GM12865 (cell line): ENCODE results near the gene PPIA.
"Not testable (repeated sequence)": the region's sequence is repeated elsewhere in the genome, so short reads cannot be mapped to it uniquely, and the experiment has no call there.

Experiments used
- DNase-seq: peaks from one replicate; pipeline ENCODE4 v3.0.0; 2010; ENCODE audit warnings: low read depth
- H3K4me3 ChIP-seq: 2 replicates; pipeline ENCODE4 v1.5.1; 2011; ENCODE audit warnings: mild to moderate bottlenecking, low read depth, low read length, control low read depth
- CTCF ChIP-seq: IDR thresholded peaks from 2 replicates; pipeline ENCODE4 v1.5.1; 2011; ENCODE audit warnings: low read length, control low read depth, low read depth, inconsistent platforms; ENCODE audit not compliant: insufficient read depth; ENCODE audit errors: missing control alignments

The PPIA gene

GRCh38 chr7:44775383-44776107 lies 20.9 kb upstream of the PPIA start:
- no peak for TF ChIP-seq CTCF
- no peak for DNase-seq
- no peak overlapping the region for H3K4me3 ChIP-seq

- H3K4me3 ChIP-seq, result no peak overlapping the region
- TF ChIP-seq CTCF, result no peak
- DNase-seq, result no peak
These were observed 20.3 kb upstream of the PPIA start for GRCh38 chr7:44776211-44776610.

DNA sequence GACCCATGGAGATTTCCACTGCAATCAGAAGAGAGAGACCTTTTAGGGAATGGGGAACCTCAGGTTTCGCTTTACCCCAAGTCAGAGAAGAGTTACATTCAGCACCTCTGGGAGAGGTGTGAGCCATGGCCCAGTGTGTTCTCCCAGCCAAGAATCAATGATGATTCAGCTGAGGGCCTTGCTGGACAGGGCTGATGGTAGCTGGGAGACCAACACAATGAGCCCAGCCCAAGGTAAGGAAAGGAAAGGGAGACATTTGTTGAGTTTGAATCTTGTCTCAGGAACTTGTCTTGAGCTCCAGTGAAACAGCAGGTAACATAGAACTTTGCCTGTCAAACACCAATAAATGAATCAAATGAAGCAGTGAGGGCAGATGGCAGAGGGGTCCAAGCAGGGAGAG lies 14.0 kb upstream of the PPIA start:
- DNase-seq, result no peak
- no peak overlapping the region for H3K4me3 ChIP-seq
- TF ChIP-seq CTCF, result no peak

DNA sequence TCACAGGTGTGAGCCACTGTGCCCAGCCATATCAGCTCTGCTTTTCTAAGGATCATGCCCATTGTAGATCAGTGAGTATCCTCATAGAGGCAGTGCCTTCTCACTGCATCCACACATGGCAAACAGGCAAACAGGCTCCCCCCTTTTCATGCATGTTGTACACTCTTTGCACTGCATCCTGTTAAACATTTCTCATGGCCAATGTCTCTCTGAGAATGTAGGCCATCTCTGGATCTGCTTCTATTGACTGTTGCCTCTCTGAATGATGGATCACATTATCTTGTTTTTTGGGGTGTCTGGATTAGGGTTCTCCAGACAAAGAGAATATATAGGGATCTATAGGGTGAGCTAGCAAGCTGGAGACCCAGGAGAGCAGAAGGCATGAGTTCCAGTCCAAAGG lies 13.1 kb upstream of the PPIA start:
- DNase-seq, result no peak

GRCh38 chr7:44784364-44784763 lies 12.1 kb upstream of the PPIA start:
- no peak overlapping the region for H3K4me3 ChIP-seq
- no peak for TF ChIP-seq CTCF
- no peak for DNase-seq

More for the DNA sequence above, 13.1 kb upstream of the PPIA start:
- H3K4me3 ChIP-seq, result no peak overlapping the region
- no peak for TF ChIP-seq CTCF

GRCh38 chr7:44785218-44785617 lies 11.3 kb upstream of the PPIA start:
- H3K4me3 ChIP-seq, DNase-seq: not testable (repeated sequence)

- peak; percentile 67 for DNase-seq
- no peak for TF ChIP-seq CTCF
- no peak overlapping the region for H3K4me3 ChIP-seq
These were observed 9.4 kb upstream of the PPIA start for GRCh38 chr7:44787041-44787440.
